NCI-H510A treated with DMSO at 0.1 percent for 48 hours (cell line): ENCODE data around the gene GNG7.
"Not testable (repeated sequence)": the region's sequence is repeated elsewhere in the genome, so short reads cannot be mapped to it uniquely, and the experiment has no call there.

Experiments
- DNase-seq: peaks from one replicate; lab custom pipeline; 2025; lab: John Stamatoyannopoulos, UW

The GNG7 gene

DNA sequence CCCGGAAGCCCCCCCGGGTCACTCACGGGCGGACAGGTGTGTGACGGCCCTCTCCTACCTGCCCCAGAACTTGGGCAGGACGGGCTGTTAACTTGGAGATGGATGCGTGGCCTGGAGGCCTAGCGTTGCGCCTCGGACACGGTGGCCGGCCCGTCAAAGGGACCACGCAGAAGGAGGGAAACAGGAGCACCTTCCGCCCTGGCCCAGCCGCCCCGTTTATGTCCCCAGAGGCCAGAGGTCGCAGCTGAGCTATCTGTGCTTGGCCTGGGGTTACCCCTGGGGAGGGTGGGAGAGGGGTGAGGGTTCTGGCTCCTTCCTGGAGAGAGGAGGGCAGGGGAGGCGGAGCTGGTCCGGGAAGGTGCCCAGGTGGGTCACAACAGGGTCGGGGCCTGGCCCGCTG is 190.9 kb downstream of the GNG7 start:
- no peak for DNase-seq

DNA sequence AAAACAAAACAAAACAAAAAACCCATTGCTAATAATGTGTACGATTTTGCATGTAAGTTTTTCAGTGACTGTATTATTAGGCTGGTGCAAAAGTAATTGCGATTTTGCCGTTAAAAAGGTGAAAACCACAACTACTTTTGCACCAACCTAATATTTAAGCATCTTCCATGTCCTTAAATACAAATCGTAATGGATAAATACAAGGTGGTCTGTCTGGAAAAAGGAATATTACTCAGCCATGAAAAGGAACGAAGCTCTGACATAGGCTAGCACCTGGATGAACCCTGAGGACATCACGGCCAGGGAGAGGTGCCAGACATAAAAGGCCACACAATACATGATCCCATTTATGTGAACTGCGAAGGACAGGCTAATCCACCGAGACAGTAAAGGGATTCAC is 193.4 kb downstream of the GNG7 start:
- DNase-seq, result no peak

DNA sequence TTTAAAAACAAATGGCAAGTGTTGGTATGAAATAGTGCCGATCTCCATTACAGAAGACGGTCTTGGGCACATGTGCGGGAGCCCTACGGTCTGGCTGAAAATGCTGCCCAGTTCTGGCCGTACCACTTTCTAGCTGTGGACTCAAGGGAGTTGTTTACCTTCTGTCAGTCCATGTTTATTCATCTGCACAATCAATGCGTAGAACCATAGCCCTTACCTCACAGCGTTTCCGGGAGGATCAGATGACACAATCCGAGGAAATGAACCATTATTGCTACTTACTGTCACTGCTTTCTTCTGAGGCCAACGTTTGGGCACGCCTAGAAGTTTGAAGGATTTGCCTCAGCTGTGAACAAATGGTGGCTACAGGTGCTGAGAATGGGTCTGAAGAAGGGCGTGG is 195.4 kb downstream of the GNG7 start:
- DNase-seq, result peak; percentile 83

DNA sequence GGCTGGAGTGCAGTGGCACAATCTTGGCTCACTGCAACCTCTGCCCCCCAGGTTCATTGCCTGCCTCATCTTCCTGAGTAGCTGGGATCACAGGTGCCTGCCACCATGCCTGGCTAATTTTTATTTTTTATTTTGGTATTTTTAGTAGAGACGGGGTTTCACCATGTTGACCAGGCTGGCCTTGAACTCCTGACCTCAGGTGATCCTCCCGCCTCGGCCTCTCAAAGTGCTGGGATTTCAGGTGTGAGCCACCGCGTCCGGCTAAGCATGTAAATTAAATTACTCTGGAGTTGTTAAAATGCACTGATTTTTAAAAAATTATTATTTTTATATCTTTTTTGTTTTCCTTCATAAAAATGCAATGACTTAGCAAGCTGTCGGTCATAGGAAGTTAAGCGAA is 195.8 kb downstream of the GNG7 start:
- DNase-seq, result not testable (repeated sequence)

DNA sequence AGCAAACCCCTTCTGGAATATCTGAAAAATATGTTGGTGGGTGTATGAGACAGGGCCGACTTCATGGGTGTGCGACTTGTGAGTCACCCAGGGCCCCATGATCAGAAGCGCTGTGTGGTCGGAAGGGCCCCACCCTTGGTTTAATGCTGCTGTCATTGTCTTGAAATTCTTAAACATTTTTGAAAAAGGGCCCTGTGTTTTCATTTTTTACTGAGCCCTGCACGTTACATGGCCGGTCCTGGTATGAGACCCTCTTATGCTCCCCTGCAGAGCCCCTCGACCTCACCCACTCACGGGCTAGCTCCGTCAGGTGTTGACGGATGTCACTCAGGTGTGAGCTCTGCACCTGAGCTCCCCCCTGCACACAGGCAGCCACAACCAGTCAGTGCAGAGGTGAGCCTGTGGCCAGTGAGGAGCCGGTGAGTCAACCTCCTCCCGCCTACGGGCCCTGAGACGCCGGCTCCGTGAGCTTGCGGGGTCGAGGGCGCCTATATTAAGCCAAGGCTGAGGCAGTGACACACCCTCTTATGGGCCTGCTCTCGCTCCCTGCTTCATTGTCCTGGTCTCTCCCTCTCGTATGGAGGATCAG is 198.9 kb downstream of the GNG7 start:
- no peak for DNase-seq

DNA sequence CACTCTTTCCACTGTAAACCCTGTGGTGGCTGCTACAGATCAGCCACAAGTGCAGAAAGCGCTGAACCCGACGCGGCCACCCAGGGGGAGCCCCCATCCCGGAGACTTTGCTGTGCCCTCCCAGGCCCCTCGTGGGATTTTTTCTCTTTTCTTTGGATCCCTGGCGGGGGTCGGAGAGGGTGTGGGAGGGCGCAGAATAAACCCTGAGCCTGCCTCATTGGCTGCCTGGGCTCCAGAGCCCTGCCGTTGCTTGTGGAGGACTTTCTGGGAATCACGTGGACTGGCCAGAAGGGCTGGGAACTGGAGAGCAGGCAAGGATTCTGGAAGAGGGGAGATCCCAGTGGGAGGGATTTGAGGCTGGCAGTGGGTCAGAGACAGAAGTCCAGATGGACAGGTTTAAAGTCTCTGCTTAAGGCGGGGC is 201.6 kb downstream of the GNG7 start:
- no peak for DNase-seq

DNA sequence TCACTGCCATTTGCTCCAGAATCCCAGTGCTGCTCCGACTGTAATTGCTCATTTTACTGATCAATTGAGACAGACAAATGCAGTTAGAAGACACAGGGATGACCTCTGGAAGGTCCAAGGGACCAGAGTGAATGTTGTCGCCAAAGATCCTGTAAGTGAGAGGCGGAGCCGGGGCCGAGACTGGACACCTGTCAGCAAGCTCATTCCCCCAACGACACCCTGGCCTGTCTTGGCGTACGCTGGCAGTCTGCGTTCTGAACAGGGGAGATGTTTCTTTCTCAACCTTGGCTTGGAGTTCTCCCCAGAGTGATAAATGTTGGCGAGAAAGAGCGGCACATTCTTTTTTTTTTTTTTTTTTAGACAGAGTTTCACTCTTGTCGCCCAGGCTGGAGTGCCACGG is 202.3 kb downstream of the GNG7 start:
- no peak for DNase-seq

DNA sequence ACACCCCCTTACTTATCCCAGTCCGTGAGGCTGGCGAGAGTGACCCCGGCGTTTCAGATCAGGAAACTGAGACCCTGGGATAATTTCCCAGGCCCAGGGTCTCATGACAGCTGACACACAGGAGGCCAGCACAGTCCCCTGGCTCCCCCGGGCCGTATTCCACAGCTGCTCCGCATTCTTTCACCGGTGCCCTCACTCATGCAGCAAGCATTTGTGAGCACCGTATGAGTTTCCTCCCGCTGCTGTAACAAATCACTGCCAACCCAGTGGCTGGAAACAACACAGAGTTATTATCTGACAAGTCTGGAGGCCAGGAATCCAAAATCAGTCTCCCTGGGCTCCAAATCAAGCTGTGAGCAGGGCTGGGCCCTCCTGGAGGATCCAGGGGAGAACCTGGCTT is 205.3 kb downstream of the GNG7 start:
- no peak for DNase-seq

DNA sequence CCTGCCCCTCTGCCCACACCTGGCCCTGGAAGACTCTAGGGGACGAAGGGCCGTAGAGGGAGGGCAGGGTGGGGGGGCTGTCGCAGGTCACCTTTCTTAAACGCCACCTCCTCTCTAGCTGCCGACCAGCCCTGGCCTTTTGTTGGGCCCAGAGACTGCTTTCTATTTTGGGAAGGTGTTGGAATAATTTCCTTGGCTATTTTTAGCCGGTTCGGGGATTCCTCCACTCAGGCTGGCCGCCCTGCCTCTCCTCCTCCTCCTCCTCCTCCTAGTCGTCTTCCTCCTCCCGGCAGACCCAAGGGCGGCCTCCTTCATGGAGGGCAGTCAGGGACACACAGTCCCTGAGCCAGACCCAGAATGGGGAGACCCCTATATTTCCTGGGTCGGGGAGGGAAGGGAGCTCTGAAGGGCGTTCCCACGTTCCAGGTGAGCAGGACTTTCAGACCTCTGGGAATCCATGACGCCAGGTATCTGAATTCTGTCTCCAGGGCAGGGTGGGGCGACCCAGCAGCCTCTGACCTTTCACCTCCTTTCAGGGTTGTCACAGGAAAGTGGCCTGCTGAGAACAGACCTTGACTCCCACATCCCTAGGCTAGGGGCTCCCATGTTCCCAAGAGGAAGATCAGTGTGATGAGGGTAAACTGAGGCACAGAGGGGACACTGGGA is 206.7 kb downstream of the GNG7 start:
- DNase-seq, result no peak

DNA sequence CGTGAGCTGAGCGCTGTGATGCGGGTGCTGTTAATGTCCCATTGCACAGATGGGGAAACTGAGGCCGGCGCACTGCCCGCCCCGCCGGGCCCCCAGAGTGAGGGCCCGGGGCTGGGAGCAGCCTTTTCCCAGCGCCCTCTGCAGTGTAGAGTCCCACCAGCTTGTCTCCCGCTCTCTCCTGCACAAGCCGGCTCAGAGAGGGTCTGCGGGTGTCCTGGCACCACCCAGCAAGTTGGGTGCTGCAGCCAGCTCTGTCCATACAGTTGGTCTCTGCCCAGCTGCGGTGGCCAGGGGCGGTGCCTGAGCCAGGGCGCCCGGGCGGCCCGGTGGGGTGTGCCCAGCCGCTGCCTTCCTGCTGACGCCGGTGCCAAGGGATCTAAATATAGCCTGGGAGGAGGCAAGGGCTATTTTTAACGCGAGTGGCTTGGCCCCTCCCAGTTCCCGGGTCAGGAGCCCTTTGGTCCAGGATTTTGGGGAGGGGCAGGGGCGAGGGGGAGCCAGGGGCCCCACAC is 207.3 kb downstream of the GNG7 start:
- no peak for DNase-seq

DNA sequence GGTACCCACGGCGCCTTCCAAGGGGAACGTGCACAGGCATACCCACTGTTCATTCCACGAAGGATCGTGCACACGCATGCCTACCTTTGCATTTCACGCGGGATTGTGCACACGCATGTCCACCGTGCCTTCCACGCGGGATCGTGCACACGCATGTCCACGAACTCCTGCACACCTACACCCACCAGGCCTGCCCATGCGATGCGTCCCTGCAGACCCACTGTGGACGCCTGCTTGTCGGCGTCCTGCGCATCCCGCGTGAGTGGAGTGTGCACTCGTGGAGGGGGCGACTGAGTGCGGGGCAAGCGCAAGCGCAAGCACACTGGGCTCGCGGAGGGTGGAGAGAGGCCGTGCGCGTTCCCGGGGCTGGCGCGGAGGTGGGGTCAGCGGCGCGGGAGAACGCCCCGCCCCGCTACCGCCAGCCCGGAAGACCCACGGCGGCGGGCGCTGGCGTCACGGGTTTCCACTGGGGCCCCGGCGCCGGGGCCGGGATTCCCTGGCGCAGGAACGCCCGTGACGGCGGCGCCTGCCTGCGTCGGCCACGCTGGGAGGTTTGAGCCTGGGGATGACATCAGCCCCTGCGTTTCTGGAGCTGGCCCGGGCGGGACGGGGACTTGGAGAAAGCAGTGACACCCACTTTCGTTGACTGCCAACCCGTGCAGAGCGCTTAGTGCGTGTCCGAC is 207.9 kb downstream of the GNG7 start:
- no peak for DNase-seq

DNA sequence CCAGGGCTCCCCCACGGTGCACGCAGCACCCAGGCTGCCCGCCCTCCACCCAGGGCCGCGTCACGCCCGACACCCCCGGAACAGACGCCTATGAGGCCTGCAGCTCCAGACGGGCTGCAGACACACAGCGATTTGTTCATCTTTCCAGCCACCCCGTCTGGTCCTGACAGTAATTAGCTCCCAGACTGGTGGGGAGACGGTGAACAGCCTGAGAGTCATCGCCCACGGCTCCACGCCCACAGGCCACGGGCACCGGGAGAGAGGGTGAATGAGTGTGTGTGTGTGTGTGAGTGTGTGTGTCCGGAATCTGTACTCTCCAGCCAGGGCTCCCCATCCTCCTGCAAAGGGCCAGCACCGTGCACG is 208.4 kb downstream of the GNG7 start:
- DNase-seq, result no peak

DNA sequence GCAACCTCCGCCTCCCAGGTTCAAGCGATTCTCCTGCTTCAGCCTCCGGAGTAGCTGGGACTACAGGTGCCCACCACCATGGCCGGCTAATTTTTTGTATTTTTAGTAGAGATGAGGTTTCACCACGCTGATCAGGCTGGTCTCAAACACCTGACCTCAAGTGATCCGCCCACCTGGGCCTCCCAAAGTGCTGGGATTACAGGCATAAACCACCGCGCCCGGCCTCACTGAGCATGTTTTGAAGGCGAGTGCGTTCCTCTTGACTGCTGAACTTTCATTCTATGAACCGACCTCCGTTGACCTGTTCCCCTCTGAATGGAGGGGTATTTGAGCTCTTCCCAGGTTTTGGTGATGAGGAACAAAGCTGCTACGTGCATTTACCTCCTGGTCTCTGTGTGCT is 209.0 kb downstream of the GNG7 start:
- not testable (repeated sequence) for DNase-seq

DNA sequence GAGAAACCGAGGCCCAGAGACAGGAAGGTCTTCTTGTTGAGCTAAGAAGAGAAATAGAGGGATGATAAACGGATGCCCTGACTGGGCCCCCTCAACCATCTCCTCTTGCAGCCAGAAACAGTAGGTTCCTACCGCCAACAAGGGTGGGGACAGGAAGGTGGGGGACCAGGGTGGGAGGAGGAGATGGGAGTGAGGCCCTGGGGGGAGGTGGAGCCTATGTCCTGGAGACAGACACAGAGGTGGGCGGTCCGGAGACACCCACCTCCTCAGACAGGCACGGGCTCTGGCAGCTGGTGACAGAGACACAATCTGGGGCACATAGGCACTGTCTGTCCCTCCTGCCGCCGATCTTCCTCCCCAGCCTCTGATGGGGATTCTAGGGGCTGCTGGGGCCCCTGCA is 209.6 kb downstream of the GNG7 start:
- DNase-seq, result no peak

DNA sequence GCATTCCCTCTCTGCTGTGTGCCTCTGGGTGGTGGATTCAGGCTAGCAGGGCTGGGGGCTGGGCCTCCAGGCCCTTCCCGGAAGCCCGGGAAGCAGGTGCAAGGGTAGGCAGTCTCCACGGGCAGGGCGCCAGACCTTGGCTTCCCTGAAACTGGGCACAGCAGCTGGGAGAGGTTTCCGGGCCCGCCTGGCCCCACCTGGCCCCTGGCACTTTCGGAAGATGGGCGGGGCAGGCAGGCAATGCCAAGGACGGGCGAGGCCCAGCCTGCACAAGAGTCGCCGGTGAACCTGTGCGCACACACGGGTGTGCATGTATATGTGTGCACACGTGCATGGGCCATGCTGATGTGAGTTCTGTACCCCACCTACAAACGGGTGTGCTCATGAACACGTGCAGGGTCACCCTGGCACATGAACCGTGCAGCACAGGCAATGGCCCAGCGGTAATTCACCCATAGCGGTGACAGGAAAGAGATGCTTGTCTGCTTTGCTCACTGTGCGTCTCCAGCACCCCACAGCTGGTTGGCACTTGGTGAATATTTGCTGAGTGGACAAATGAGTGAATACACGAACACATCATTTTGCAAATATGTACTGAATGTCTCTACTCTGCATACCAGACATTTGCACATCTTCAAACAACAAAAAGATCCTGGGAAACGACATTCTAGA is 211.2 kb downstream of the GNG7 start:
- peak; percentile 46 for DNase-seq

DNA sequence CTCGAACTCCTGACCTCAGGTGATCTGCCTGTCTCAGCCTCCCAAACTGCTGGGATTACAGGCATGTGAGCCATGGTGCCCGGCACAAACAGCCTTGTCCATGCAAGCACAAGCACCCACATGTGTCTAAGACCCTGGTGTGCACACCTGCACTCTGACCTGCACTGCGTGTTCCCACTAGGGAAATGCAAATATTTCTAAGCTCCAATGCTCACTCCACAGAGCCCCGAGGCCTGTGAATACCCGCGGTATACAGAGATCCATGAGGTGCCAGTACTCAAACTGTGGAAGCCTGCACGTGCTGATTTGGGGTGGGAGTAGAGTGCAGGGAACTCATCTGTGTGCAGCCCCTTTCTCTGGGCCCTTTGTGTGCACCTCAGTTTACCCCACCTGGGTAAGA is 211.8 kb downstream of the GNG7 start:
- no peak for DNase-seq

DNA sequence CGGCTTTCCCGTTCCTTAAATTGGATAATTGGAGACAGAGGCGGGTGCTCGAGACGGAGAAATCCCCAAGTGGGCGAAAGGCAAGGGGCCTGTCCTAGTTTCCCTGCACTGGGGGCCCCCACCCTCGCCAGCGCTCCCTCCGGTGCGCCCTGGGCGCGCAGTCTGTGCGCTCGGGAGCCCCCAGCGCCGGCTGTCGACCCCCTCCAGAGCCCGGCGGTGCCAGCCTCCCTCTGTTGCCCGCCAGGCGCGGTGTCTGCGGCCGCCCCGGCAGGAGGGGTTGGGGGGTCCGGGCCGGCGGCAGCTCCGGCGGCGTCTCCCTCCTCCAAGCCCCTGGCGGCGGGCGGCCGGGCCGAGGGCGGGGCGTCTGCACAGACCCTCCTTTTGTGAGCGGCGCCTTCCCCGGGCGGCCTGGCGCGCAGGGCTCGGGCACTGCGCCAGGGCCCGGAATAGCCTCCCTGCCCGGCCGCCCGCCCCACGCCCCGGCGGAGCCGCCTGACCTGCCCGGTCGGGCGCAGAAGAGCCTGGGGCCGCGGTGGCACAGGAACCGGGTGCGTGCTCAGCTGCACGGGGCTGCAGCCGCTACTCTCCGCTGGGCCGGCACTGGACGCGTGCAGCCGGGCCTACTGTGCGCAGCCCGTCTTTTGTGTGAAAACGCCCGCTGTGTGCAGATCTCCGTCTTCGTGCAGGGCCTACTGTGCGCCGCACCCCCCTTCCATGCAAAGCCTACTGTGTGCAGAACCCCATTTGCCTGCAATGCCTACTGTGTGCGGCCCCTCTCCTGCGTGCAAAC is 213.4 kb downstream of the GNG7 start:
- DNase-seq, result no peak

DNA sequence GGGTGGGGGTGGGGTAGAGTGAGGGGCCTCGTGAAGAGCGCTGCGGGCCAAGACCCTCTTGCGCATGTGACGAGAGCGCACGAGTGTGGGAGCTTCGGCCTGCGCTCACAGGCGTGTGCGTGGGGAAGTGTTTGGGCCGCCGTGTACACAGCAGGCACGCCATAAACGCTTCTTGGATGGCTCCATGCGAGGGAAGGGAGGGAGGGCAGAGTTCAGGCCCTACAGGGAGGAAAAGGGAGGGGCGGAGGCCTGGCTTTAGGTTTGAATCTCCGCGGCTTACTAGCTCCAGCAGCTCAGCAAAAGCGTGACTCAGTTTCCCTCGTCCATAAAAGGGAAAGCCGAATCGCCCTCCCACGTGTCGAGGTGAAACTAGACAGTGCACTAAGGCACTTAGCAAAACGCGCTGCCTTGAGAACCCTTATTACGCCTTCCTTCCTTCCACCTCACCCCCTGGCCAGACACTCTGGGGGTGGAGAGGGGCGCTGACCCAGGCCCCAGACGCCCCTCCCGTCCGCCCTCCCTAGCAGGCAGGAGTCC is 214.0 kb downstream of the GNG7 start:
- DNase-seq, result no peak

DNA sequence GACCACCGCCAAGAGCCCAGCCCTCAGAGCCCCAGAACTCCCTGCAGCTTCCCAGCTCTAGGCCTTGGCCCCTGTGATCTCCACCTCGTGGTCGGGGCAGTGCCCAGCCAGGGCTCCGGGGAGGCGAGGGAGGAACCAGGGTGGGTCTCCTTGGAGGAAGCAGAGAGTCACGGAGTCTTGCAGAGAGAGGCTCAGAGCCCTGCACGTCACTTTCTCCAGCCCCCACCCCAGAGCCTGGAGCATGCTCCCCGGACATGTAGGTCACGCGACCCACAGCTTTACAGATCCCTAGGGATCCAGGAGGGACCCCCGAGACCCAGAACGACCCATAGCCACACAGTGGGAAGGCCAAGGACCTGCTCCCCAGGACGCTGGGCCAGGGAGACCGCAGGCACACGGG is 214.7 kb downstream of the GNG7 start:
- DNase-seq, result no peak

DNA sequence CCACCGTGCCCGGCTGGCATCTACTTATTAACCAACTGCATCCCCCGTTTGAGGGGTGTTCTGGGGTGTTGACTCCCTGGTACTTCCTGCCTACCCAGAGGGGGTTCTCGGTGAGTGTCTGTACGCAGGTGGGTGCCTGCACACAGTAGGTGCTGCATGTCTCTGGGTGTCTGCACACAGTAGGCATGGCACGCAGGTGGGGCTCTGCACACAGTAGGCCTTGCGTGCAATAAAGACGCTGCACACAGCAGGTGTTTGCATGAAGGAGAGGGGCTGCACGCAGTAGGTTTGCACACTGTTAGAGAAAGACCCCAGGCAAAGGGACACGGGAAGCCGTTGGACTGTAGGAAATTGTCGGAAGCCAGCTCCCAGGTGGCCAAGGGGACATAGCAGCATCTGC is 215.4 kb downstream of the GNG7 start:
- DNase-seq, result no peak

DNA sequence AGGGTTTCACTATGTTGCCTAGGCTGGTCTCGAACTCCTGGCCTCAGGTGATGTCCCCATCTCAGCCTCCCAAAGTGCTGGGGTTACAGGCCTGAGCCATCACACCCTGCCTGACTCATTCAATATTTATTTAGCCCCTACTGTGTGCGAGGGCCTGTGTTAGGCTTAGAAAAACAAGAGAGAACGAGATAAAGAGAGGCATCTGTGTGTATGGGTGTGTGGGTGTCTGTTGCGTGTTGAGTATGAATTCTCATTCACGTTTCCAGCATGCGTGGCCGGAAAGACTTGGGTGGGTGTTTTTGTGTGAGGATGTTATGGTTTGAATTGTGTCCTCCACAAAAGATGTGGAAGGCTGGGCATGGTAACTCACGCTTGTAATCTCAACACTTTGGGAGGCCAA is 217.1 kb downstream of the GNG7 start:
- no peak for DNase-seq
